HUDEP-2 (cell line): ENCODE data around the gene STARD13.

Experiments used
- DNase-seq, 76 experiments: peaks; one replicate each; lab custom pipeline; 2025; ENCODE audit not compliant: unreplicated experiment in 76 of 76; lab: John Stamatoyannopoulos, UW

Gene STARD13

GRCh38 chr13:33153421-33154404 lies 131.8 kb downstream of the STARD13 start:
- no peak for DNase-seq

DNA sequence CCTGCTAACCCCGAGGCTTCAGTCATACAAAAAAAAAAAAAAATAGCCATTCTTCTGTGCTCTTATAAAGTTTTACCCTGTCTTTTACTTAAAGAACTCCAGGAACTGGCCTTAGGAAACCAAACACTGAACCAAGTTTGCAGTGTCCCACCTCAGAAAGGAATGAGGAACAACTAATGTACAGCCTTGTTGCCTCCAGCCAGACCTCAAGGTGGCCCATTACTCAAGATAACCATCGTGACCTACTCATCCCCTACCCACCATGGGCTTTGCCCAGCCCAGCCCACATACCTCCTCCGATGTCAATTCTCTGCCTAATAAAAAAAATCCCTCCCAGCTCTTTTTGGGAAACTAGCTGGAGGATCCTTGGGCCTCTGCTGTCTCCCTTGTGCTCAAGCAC lies 133.2 kb downstream of the STARD13 start:
- DNase-seq = no peak

- DNase-seq = no peak
Observed at GRCh38 chr13:33150662-33151061, 134.9 kb downstream of the STARD13 start.

DNA sequence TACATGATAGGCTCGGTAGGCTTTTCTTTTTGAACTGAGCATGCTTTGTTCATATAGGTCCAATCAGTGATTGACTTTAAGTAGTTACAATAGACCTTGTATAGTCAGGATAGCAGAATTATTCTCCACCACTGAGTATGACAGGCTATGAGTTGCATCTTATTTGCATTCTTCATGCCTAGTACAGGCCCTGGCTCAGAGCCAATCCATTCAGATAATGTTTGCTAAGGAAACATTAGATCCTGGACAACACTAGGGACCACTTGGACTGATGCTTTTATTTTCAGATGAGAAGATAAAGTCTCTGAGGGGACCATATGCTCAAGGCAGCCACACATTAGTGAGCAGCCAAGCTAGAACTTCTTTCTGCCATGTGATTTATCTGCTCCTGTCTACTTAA lies 135.4 kb downstream of the STARD13 start:
- no peak for DNase-seq

DNA sequence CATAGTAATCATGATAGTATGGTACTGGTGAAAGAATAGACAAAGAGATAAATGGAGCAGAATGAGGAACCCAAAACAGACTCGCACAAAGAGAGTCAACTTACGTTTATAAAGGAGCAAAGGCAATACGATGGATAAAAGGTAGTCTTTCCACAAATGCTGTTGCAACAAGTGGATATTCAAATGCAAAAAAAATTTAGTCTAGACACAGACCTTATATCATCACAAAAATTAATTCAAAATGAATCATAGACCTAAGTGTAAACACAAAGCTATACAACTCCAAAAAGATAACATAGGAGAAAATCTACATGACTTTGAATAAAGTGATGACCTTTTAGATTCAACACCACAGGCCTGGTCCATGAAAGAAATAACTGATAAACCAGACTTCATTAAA lies 137.7 kb downstream of the STARD13 start:
- DNase-seq = no peak

DNA sequence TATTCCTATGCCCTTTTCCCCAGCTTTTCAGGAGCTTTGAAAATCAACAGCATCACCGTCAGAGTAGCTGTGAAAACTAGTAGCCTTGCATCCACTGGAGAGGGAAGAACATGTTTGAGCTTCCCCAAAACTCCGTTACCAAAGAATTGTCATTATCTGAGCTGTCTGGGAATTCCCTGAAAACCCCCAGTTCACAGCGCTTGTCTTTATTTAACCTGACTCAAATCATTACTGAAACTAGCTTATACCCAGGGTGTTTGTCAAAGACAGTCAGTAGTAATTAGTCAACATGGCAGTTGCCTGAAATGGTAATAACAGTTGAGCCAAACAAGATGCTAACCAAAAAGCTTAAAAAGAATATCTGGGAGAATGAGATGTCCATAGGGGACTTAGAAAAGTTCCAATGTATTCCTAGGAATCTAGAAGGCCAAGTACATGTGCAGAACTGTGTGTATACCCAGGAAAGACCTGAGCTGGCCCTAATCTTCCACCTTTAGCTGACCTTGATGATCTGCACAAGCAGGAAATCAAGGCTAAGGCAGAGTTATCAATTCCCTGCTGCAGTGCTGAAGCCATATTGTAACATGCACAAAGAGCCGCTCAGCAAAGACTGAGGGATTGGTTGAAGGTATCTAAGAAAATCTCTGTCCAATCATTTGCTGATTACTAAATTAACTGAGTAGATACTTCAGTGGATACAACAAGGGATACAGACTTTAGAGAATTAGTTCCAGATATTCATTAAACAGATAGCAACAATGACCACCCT lies 138.5 kb downstream of the STARD13 start:
- no peak for DNase-seq

DNA sequence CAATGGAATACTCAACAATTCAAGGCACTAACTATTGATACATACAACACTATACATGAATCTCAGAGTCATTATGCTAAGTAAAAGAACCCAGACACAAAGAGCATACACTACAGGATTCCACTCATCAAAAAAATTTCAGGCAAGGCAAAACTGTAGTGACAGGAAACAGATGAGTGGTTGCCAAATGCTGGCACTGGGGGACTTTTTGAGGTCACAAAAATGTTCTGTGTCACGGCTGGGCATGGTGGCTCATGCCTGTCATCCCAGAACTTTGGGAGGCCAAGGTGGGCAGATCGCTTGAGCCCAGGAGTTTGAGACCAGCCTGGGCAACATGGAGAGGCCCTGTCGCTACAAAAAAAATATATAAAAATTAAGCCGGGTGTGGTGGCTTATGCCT lies 139.9 kb downstream of the STARD13 start:
- no peak for DNase-seq

GRCh38 chr13:33144358-33144784 lies 141.2 kb downstream of the STARD13 start:
- no peak for DNase-seq

GRCh38 chr13:33139780-33140535 lies 145.6 kb downstream of the STARD13 start:
- DNase-seq = no peak

DNA sequence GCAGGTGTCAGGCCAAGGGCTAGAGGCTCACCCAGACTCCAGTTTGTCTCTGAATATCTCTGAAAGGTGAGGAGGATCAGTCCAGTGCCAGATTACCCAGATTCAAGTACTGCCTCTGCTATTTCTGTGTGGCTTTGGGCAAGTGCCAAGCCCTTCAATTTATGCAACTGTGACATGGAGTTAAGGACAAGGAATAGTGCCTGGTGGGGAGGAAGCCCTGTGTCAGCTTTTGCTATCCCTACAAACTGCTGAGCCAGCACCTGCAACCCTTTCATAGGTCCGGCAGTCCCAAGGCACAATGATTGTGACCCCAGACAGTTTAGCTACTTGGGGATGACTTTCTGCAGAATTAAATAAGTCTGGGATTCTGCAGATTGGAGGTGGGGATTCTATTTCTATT lies 146.4 kb downstream of the STARD13 start:
- no peak for DNase-seq

DNA sequence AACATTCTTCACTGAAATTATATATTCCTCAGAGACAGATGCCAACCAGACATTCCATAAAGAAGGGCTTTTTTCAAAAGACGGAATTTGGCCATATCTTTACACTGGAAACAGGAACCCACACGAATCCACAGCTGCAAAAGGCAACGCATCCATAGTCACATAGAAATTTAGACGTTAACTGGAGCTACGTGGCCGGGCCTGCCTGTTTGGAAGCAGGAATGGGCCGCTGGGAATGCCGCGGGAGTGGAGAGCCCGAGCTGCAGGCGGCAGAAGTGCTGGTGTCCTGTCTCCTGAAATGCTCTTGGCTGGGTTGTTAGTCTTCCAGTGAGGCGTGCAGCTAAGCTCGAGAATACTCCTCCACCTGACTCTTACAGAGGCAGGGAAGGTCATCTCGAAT lies 147.1 kb downstream of the STARD13 start:
- DNase-seq = no peak

GRCh38 chr13:33137721-33138120 lies 147.8 kb downstream of the STARD13 start:
- no peak for DNase-seq

DNA sequence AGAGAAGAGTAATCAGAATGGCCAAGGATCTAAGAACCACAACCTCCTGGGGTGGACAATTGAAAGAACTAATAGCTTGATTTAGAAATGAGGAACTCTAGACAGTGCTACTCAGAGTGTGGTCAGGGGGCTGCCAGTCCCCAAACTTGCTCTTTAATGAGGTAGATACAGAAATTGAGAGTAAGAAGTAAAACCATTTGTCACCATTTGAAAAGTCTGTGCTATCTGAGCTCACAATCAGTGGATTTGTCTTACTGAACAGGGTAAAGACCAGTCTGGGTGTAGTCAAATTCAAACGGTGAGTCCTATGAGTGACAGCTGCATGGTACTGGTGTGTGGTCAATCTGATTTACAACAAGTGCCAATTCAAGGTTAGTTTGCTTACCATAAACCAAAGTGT lies 150.5 kb downstream of the STARD13 start:
- DNase-seq = no peak

- DNase-seq = no peak
Observed at GRCh38 chr13:33134213-33134612, 151.3 kb downstream of the STARD13 start.

DNA sequence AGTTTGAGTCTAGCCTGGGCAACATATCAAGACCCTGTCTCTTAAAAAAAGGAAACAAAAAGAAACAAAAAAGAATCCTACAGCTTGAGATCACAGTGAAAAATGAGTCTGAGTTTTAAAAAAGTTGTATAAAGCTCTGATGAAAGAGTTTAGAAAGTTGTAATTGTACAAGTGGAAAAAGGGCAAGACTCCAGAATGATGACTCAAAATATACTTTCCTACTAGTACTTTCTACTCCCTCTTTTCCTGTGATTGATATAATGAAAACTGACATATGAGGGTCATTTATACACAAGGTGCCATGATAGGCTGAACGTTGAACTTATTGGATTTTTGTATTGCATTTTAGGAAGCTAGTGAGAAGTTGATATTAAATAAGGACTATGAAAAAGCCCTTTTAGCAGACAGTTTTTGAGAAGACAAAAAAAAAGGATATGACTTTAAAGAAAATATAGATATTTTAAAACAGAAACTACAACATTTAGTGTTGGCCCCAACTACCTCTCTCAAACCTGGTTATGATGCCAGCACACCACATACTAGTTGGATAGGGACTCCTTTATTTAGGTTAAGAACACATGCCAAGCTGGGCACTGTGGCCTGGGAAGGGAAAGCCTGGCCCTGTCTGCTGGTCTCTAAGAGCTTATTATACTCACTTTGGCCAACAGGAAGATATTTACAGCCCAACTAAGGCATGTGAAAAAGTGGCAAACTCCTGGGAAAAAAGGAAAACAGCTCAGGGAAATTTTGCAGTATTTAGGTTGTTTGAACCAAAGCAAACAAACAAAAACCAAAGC lies 152.7 kb downstream of the STARD13 start:
- no peak for DNase-seq

GRCh38 chr13:33129886-33130285 lies 155.7 kb downstream of the STARD13 start:
- no peak for DNase-seq

DNA sequence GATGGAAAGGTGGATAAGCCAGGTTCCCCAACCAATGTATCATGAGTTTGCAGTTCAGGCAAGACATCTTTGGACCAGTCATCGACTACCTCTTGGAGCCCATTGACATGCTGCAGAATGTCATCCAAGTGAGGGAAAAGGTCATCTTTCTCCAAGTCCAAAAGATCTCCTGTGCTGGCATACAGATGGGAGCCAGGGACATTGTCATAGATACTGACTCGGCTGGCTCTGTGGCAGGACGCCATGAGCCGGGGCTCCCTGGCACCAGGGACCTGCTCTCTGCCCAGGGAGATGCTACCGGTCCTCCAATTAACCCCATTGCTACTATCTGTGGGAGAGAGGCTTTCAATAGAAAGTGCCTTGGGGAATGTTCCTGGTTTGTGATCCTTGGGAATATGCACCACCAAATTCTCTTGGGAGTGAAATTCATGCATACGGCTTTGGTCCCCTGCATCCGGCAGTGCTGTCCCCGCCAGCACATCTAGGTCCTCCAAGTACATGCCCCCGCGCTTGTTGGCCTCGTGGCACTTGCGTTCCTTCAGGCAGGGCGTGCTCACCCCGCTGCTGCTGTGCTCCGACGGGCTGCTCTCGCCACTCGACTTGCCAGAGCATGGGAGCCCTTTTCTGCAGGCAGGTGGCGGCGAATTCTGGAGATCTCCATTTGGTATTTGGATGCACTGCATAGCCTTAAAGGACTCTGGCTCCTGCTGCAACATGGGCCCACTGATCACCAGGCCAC lies 156.3 kb downstream of the STARD13 start:
- no peak for DNase-seq

DNA sequence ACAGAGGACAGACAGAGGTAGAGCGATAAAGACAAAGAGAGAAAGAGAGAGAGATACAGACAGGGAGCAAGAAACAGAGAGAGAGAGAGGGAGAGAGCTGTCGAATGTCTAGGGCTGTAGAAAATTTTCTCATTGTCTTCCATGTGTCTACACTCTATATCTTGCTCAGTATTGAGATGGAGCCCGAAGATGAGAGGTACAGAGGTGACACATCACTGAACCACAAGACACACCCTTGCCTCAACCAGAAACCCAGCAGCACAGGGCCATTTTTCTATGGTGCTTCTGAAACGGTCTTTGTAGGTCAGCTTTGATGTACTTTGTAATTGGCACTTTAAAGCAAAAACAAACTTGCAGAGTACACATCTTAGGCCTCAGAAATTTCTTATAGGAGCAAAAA lies 157.4 kb downstream of the STARD13 start:
- DNase-seq = no peak

DNA sequence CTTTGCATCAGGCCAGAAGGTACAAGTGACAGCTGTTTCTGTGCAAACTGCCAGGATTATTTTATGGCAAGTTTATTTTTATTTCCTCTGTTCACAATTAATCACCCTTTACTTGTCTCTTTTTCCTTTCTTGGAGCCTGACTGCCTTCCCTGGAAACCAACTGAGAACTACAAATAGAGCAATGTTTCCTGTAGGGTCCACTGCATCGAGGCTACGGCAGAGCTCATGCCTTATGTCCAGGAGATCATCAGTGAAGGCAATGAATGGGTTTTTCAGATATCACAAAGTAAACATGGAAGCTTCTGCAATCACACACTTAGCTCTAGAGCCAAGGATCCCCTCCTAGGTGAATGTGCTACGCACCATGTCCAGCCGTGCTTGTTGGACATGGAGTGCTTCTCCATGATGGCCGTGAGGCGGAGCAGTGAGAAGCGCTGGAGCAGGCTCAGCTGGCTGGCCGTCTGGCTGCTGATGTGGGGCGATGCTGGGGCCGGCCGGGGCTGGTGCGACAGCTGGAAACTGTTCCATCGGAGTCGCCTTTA lies 158.5 kb downstream of the STARD13 start:
- no peak for DNase-seq
